HCT116 (cell line): ENCODE results near the gene TTYH3.

Experiments
- CTCF ChIP-seq, 3 experiments: fragments of 200-600 bp in 1 of 3; sonication (generic) in 1 of 3; IDR thresholded peaks in 2 of 3; conservative IDR thresholded peaks in 1 of 3; 2 replicates each; pipeline ENCODE4 v1.5.1; 2012 to 2017; ENCODE audit warnings: low read depth in 2 of 3, low read length in 2 of 3, antibody characterized with exemption in 1 of 3, borderline replicate concordance in 1 of 3, control low read depth in 1 of 3, mild to moderate bottlenecking in 1 of 3, mixed read lengths in 1 of 3, mixed run types in 1 of 3, moderate library complexity in 1 of 3; ENCODE audit not compliant: insufficient read depth in 1 of 3
- POLR2A ChIP-seq: IDR thresholded peaks from 2 replicates; pipeline ENCODE4 v1.7.0; 2011; ENCODE audit warnings: borderline replicate concordance; ENCODE audit not compliant: insufficient read depth, insufficient read length; ENCODE audit errors: extremely low read depth
- SP1 ChIP-seq: IDR thresholded peaks from 2 replicates; pipeline ENCODE4 v1.6.1; 2012; ENCODE audit warnings: low read depth

- TF ChIP-seq CTCF (IDR thresholded peaks at IDR 0.05 in 2 of 3, conservative IDR thresholded peaks at IDR 0.05 in 1 of 3; ENCODE audit: borderline replicate concordance in 1 of 3, insufficient read depth in 1 of 3, low read depth in 2 of 3, low read length in 2 of 3) (no peak), POLR2A (no peak), SP1 (no peak)
These were observed 47.8 kb upstream of the TTYH3 start for GRCh38 chr7:2583798-2584580.
